Fibroblast of skin of left biceps (primary cell): Measurements from ENCODE around the gene DLG1.

Source experiments
- DNase-seq, 2 experiments: peaks; one replicate each; pipeline ENCODE4 v3.0.0-alpha.2; 2013; ENCODE audit warnings: low read depth in 2 of 2

The DLG1 gene

DNA sequence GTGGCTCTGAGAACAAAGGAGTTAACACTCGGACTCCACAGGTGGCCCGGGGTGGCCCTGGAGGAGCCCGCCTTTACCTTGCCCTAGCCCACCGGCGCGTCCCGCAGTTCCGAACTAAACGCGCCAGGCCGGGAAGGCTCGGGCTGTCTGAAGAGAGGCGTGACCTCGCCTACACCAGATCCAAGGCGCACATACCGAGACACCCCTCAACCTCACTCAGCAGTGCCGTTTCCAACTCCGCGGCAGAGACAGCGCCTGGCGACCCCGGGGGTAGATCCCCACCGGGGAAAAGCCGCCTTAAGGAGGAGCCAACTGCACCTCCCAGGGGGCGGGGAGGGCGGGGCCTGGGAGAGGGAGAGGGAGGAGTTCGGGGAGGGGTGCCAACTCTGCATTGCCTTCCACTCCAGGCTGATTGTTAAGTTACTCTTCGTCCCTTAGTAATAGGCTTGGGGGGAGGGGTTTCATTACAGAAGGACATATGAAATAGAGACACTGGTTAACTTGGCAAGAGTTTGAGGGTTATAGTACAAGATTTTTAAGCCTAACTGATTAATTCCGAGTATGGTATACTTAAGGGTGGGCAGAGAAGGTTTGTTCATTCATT lies at the start of gene DLG1:
Gene DLG1 (minus strand): TSS at position 272 of the 604 bp plus-strand sequence. CDS start 1,408 bp downstream, outside the sequence.
- peak in 1 of 2 experiments; percentile 85 for DNase-seq

DNA sequence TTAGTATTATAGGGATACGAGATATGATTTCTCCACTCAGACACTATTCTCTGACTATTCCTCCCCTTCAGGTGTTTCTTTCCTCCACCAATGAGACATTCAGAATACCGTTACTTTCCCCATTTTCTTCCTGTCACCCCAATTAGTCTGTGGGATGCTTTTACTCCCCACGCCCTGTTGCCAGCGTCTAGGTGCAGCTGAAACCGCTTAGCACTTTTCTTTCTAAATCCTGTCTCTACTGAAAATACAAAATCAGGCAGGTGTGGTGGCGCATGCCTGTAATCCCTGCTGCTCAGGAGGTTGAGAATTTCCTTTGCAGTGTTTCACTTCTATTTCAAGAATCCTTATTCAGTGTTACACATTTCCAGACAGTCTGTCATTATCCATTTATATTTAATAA lies 49.6 kb upstream of the DLG1 start:
- DNase-seq: no peak

DNA sequence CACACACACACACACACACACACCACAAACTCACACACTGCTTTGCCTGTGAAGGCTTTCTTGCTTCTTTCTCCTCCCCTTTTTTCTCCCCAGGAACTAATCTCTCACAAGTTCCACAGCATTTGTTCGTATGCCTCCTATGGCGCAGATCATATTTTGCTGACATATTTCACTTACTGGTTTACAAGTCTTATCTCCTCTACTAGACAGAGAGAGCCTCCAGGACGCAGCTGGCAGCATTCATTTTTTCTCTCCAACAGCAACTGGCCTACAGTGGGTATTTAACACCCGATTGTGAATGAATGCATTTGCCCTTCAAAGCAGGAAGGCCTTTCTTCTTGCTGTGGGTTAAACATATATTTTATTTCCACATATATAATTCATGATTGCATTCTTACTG lies 47.0 kb upstream of the DLG1 start:
- DNase-seq: no peak

DNA sequence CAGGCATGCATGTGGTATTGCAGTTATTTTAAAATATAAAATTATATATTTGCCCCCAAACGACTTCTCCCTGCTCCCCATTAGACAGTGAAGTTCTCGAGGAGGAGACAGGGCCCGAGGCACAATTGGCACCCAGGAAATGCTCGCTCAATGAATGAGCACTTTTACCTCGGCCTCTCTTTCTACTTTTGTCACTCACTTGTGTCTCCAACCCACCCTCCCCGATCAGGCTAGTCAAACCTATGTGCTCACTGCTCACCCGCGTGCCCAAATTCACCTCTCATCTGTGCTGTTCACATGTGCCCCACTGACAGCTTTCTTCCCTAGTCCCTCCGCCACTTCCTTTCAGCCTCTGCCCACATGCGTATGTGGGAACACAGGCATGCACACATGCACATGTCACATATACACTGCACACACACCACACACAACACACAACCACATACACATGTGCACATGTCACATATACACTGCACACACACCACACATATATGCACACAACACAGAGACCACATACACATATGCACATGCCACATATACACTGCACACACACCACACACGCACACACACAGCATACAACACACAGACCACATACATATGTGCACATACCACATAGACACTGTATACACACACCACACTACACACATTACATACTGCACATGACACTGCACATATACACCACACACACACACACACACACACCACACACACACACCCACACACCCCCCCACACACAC lies 46.3 kb upstream of the DLG1 start:
- DNase-seq: no peak

GRCh38 chr3:197343656-197344408 lies 45.4 kb upstream of the DLG1 start:
- DNase-seq: no peak

GRCh38 chr3:197343111-197343510 lies 44.7 kb upstream of the DLG1 start:
- no peak for DNase-seq

DNA sequence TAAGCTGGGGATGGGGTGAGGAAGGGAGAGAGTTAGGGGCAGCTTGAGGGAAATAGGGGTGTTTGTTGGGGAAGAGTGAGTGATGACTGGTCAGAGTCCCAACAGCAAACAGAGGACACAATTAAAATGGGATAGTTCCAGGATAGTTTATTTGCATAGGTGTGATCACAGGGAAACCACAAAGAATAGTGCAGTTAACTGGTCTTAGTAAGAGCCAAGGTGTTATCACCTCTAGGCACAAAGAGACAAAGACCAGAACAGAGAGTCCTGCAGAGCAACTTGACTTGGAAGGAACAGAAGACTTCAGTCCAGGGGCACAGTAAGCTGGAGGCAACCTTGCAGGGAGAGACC lies 42.1 kb upstream of the DLG1 start:
- no peak for DNase-seq

DNA sequence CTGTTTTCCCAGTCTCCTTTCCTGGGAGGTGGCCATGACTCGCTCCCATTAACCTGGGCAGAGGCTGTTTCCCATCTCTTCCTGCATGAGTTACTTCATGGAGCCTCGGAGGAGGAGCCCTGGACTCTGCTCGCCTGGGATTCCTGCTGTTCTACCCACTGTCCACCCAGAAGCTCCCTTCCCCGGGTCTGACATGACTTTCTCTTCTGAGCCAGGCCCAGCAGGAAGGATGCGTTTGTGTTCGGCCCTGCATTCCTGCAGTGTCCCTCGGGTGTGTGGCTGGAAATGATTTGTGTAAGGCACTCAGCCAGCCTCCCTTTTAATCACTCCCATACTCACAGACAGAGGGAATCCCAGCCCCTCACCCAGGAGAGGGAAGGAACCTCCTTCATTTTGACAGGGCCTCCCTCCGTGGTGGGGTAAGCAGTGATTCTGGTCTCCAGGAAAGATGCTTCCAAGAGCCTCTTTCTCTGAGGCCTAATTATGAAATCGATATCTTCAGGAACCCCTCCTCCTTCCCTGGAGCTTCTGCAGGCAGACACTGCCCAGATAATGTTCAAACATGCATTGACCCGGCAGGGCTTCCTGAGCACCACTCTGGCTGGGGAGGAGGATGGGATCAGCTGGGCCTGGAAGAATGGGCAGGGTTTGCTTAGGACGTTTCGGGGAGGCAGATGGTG lies 41.6 kb upstream of the DLG1 start:
- peak; percentile 87 to 88 for DNase-seq

- DNase-seq: no peak
These were observed 40.2 kb upstream of the DLG1 start for GRCh38 chr3:197338586-197338985.

- DNase-seq: no peak
These were observed 39.2 kb upstream of the DLG1 start for GRCh38 chr3:197337656-197338055.

- no peak for DNase-seq
These were observed 38.8 kb upstream of the DLG1 start for GRCh38 chr3:197337214-197337613.

GRCh38 chr3:197336348-197336747 lies 37.9 kb upstream of the DLG1 start:
- DNase-seq: no peak

DNA sequence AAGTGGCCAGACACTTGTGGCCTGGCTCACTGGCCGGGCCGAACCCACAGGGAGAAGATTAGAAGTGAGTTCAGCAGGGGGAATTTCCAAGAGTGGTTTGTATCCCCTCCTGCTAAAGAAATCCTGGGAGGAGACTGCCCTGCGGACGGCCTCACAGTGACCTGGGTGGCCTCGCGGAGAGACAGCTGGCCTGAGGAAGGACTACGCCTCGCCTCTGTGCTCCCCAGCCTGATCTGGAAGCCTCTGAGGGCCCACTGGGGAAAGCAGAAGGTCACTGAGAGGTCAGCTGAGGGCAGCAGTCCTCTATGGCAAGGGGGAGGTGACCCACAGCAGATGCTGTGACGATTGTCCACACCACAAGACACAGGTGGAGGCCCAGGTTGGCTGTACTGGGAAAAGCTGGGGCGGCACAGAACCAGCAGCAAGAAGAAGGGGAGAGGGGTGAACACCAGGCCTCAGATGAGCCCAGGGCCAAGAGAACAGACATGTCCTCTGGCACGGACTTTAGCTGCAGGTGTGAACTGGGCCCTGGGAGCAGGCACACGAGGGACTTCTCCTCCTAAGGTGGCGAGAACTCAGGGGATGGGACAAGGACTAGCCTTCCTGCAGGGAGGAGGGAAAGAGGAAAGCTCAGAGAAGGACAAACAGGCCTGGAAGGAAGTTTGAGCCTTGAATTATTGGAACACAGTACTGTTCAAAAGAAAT lies 37.2 kb upstream of the DLG1 start:
- no peak for DNase-seq

GRCh38 chr3:197333901-197334639 lies 35.7 kb upstream of the DLG1 start:
- no peak for DNase-seq

- peak in 1 of 2 experiments; percentile 44 for DNase-seq
These were observed 32.7 kb upstream of the DLG1 start for GRCh38 chr3:197331131-197331530.

DNA sequence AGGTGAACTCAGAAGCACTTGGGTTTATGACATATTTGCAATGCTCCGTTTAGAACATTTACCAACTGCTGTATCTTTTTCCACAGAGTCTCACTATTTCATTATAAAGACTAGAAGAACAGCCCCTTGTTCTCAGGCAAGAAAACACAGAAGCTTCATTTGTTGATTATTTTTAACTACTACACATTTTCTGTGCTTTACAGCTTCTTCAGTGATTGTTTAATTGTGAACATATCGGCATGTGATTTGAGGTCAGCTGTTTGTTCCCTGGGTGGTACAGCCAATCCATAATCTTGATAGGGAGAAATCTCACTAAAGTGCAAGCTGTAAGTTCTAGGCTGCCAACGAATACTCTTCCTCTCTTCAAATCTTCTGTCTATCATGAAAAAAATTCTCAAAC lies 31.0 kb upstream of the DLG1 start:
- no peak for DNase-seq

DNA sequence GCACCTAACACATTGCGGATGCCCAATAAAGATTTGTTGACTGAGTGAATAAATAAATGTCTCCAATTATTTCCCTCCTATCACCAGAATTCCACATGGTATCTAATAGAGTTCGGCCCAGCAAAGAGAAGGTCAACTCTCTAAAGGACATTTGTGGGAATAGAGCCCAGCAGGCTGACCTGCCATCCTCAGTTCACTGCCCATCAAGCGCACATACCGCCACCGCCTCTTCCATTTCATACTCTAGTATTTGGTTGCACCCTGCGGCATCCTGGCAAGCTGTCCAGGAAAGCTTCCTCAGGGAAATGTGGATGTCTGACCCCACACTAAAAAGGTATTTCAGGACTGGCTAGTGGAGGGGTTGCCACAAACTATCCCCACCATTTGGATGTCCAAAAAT lies 29.8 kb upstream of the DLG1 start:
- no peak for DNase-seq

- DNase-seq: no peak
These were observed 29.3 kb upstream of the DLG1 start for GRCh38 chr3:197327701-197328100.

DNA sequence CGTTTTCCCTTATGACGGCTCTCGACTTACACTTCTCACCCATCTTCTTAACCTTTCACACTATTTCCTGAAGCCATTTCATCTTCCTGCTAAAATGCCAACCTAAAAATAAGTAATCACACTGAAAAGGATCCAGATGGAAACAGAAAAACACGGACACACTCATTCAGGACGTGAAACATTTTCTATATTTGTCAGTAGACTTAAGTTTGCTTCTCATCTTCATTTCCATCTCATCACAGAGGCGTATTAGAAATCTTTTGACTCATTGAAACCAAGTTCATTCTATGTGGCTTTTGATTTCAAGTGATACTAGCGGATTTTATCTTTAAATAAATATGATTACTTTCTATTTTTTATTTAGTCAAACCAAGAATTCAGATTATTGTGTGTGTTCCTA lies 27.4 kb upstream of the DLG1 start:
- no peak for DNase-seq

DNA sequence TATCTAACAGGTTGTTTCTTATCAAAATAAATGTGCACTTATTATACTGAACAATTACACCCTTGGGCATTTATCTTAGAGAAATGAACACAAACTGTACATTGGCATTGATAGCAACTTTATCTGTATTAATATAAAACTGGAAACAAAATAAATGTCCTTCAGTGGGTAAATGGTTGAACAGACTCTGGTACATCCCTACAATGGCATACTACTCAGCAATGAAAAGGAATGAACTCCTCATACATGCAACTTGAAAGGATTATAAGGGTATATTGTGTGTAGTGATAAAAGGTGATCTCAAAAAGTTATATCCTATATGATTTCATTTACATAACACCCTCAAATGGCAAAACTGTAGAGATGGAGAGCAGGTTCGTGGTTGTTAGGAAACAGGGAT lies 23.7 kb upstream of the DLG1 start:
- DNase-seq: no peak

DNA sequence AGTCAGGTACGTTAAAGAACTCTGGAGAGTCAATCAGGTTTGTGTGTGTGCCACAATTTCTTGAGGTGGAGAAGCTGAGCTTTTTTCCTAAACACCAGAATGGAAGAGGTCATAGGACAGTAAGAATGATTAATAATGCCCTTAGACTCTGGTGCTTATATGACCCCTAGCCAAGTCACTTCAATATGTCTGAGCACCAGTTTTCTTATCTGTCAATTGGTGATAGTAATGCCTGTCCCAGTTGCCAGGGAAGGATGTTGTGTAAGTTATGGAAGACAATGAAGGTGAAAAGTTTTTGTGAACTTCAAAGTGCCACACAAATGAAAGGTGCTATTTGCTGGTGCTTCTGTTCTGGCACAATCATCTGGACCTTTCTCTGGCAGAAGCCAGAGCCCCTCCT lies 22.2 kb upstream of the DLG1 start:
- no peak for DNase-seq
